Transverse colon (tissue), 4 donors: ENCODE data around the gene OR4D10. TPM values are rescaled to one million over a fixed set of nuclear protein-coding genes. Genes with fewer than 3 reads are reported as not detected.
A peak's percentile ranks its signal among the peaks of the same experiment; 100 is the strongest.
"Not testable (repeated sequence)": the region's sequence is repeated elsewhere in the genome, so short reads cannot be mapped to it uniquely, and the experiment has no call there.

ENCODE experiments used
- DNase-seq: peaks from one replicate; pipeline ENCODE4 v3.0.0-alpha.2; 2019
- H3K27ac ChIP-seq, 4 donors: fragments of 200-600 bp; sonication (generic); 2 replicates each; pipeline ENCODE4 v1.5.1; 2016 to 2018; ENCODE audit warnings: inconsistent platforms in 4 of 4
- H3K27me3 ChIP-seq: fragments of 200-600 bp; sonication (generic); 2 replicates; pipeline ENCODE4 v1.5.1; 2017; ENCODE audit warnings: inconsistent platforms
- H3K36me3 ChIP-seq, 4 donors: fragments of 200-600 bp; sonication (generic); 2 replicates each; pipeline ENCODE4 v1.5.1; 2017 to 2019; ENCODE audit warnings: inconsistent platforms in 4 of 4
- H3K4me1 ChIP-seq, 4 donors: fragments of 200-600 bp; sonication (generic); 2 replicates each; pipeline ENCODE4 v1.5.1; 2017 to 2020; ENCODE audit warnings: inconsistent platforms in 4 of 4
- H3K4me3 ChIP-seq, 4 donors: fragments of 200-600 bp; sonication (generic); 1 replicate in 1 of 4; 2 replicates in 3 of 4; pipeline versions ENCODE4 v1.5.1 to v1.6.1; 2017 to 2019; ENCODE audit warnings: inconsistent platforms in 4 of 4
- H3K9me3 ChIP-seq, 2 donors: fragments of 200-600 bp; sonication (generic); 2 replicates each; pipeline ENCODE4 v1.5.1; 2017 to 2019; ENCODE audit warnings: inconsistent platforms in 2 of 2
- EP300 ChIP-seq: sonication (generic); formaldehyde crosslinking; IDR thresholded peaks from one replicate; pipeline ENCODE4 v1.6.1; 2017; ENCODE audit warnings: antibody characterized with exemption, low read depth
- POLR2A ChIP-seq: fragments of 450-650 bp; IDR thresholded peaks from one replicate; pipeline ENCODE4 v1.6.1; 2016; ENCODE audit warnings: antibody characterized with exemption, mild to moderate bottlenecking, moderate library complexity
- POLR2AphosphoS5 ChIP-seq, 3 donors: sonication (generic); formaldehyde crosslinking; IDR thresholded peaks; one replicate each; pipeline ENCODE4 v1.6.1; 2016; ENCODE audit warnings: antibody characterized with exemption in 3 of 3
- WGBS, 2 donors: methylation state at CpG; one replicate each; pipeline ENCODE4 v1.1.5; 2018; ENCODE audit warnings: low coverage in 1 of 2; 5-methylcytosine and 5-hydroxymethylcytosine counted together
- in situ Hi-C, 4 donors: fragments of 200-750 bp; cut with MboI; loops; one replicate each; pipeline versions ENCODE4 v1.15.0 to v1.15.1; 2017; ENCODE audit warnings: low sequenced_read_pairs in 3 of 4, low pct_ligation_motif_present in 1 of 4, low pct_unique_long_range_greater_than_20kb in 1 of 4
- intact Hi-C: fragments of 100-400 bp; cut with DNase I; formaldehyde crosslinking; loops from one replicate; pipeline ENCODE4 v1.15.1; 2023; ENCODE audit warnings: low total_unique reads
- total RNA-seq, 4 donors: library from RNA; depleted of rRNA; stranded (reverse); fragments of >200 nt; gene quantifications; one replicate each; pipeline ENCODE4 v1.1.0, GENCODE V29; 2016
- TF ChIP-seq, protein P1 (sequence below), 5 experiments: fragments of 200-600 bp in 3 of 5; fragments of 450-650 bp in 2 of 5; sonication (generic) in 3 of 5; IDR thresholded peaks; 1 replicate in 2 of 5; 2 replicates in 3 of 5; pipeline ENCODE4 v1.5.1; 2016 to 2017; ENCODE audit warnings: antibody characterized with exemption in 5 of 5, inconsistent platforms in 3 of 5, mild to moderate bottlenecking in 2 of 5, moderate library complexity in 1 of 5

Gene OR4D10
- total RNA-seq, 4 donors from 2014 or later: not detected

DNA sequence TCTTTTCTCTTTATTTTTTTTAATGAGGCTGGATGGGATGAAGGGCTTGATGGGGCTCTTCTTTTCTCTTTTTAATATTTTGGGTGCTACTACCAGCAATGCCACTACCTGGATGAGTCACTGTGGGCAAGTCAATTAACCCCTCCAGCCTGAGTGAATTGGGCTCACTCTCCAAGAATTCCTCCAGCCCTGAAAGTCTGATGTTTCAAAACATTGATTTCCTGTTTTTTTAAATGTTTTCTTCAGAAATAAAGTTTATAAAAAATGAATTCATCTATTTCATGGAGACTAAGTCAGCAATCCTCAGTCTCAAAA, 46.1 kb upstream of the OR4D10 start:
- Histone ChIP-seq H3K4me3 (no peak overlapping the region), H3K9me3 (no peaks in the 10 kb centered on the region), H3K36me3 (no peaks in the 10 kb centered on the region), H3K27ac (no peak overlapping the region), H3K4me1 (no peaks in the 10 kb centered on the region), H3K27me3 (peaks cover 7% of the 10 kb centered on the region)
- intact Hi-C loops: no loop called here
- in situ Hi-C loops: loop anchor here in 1 of 4 donors (25.0 kb wide), 1 partner anchor 265 kb away; the partner anchor contains the start of gene DTX4
- no peak for TF ChIP-seq EP300
- no peak for TF ChIP-seq POLR2AphosphoS5 (IDR thresholded peaks at IDR 0.05)
- TF ChIP-seq, protein P1, sequence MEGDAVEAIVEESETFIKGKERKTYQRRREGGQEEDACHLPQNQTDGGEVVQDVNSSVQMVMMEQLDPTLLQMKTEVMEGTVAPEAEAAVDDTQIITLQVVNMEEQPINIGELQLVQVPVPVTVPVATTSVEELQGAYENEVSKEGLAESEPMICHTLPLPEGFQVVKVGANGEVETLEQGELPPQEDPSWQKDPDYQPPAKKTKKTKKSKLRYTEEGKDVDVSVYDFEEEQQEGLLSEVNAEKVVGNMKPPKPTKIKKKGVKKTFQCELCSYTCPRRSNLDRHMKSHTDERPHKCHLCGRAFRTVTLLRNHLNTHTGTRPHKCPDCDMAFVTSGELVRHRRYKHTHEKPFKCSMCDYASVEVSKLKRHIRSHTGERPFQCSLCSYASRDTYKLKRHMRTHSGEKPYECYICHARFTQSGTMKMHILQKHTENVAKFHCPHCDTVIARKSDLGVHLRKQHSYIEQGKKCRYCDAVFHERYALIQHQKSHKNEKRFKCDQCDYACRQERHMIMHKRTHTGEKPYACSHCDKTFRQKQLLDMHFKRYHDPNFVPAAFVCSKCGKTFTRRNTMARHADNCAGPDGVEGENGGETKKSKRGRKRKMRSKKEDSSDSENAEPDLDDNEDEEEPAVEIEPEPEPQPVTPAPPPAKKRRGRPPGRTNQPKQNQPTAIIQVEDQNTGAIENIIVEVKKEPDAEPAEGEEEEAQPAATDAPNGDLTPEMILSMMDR (IDR thresholded peaks at IDR 0.05): no peak
- no peak for TF ChIP-seq POLR2A
- no peak for DNase-seq

DNA sequence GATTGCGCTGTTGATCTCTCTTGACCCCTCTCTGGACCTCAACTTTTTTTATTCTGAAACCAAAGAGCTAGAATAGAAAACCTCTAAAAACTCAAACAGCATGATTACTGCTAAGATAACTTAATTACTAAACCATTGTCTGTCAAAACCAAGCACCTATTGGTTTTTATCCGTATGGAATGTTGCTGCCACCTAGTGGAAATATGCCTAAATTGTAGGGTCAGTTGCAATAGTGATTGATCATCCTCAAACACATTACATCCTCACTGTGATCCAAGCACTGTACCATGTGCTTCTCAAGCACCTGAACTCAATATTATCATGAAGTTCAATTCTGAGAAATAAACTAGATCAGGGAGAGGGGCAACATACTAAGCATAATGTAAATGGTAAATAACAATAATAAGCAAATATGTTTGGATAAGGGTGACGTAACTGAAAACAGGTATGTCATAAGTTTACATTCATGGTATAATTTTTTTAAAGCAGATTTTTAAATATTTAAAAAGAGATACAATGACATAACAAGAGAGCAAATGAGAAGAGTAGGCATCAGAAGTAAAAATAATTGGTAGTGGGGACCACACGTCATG, 43.1 kb upstream of the OR4D10 start:
- no peak for DNase-seq
- Histone ChIP-seq H3K9me3 (no peaks in the 10 kb centered on the region), H3K4me1 (no peaks in the 10 kb centered on the region), H3K27ac (no peak overlapping the region), H3K36me3 (no peaks in the 10 kb centered on the region), H3K4me3 (no peak overlapping the region), H3K27me3 (peaks cover 7% of the 10 kb centered on the region)
- 62 to 69% methylated on average over 4 of the region's 4 CpGs for WGBS, 2 donors
- in situ Hi-C loops (loop anchor here in 2 of 4 donors (10.0 to 25.0 kb wide), 2 partner anchors 265 to 268 kb away; partner anchors contain the start of gene DTX4 (in 1 of the 2)), intact Hi-C loops (no loop called here)
- TF ChIP-seq EP300: no peak
- TF ChIP-seq POLR2AphosphoS5 (IDR thresholded peaks at IDR 0.05): no peak
- TF ChIP-seq, protein P1 (IDR thresholded peaks at IDR 0.05): peak; percentile 59 to 71 (median 65)
- no peak for TF ChIP-seq POLR2A

DNA sequence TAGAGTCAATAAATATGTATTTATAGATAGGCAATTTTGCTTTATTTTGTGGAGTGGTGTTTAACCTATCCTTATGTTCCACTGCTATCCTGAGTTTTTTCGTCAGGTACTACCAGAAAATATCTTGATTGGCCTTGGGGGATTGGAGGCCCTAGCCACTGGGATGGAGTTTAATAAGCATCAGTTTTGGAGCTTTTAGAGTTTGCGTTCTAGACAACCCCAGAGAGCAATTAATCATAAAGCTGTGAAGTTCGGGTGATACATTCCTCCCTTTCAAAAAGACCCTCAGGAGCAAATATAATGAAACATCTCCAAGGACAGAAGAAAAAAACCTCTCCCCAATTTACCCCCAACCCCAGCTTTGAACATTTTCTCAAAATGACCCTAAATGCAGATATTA, 36.9 kb upstream of the OR4D10 start, which contains the start of gene OR5A1:
OR5A1 (plus strand) TSS at position 301 of the 400 bp plus-strand sequence. CDS start 6,700 bp downstream, outside the sequence.
- H3K4me3 ChIP-seq: no peak within 1 kb of the TSS
- intact Hi-C loops: no loop called here
- H3K9me3 ChIP-seq: no peaks in the 10 kb centered on the region
- no peaks in the 10 kb centered on the region for H3K36me3 ChIP-seq
- H3K27me3 ChIP-seq: peaks cover 5% of the 10 kb centered on the region
- no peak within 1 kb of the TSS for H3K27ac ChIP-seq
- in situ Hi-C loops: loop anchor here in 2 of 4 donors (10.0 to 25.0 kb wide), 2 partner anchors 271 to 274 kb away; partner anchors contain the start of gene DTX4 (in 1 of the 2)
- DNase-seq: no peak
- H3K4me1 ChIP-seq: no peaks in the 10 kb centered on the region
- TF ChIP-seq EP300 (no peak), POLR2AphosphoS5 (IDR thresholded peaks at IDR 0.05) (no peak), POLR2A (no peak)
- TF ChIP-seq, protein P1 (IDR thresholded peaks at IDR 0.05): no peak
- 40 to 75% methylated on average over 1 to 3 of the region's 3 CpGs for WGBS, 2 donors

DNA sequence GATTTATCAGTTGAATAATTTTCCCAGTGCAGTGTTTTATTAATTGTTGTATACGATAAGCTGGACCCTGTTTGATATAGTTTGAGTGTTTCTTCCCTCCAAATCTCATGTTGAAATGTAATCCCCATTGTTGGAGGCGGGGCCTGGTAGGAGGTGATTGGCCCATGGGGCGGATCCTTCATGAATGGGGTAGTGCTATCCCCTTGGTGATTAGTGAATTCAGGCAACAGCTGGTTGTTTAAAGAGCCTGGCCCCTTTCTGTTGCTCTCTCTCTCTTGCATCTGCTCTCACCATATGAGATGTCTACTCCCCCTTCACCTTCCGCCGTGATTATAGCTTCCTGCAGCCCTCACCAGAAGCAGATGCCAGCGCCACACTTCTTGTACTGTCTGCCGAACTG, 35.3 kb upstream of the OR4D10 start:
- in situ Hi-C loops (loop anchor here in 2 of 4 donors (10.0 to 25.0 kb wide), 2 partner anchors 273 to 275 kb away; partner anchors contain the start of gene DTX4 (in 1 of the 2)), intact Hi-C loops (no loop called here)

DNA sequence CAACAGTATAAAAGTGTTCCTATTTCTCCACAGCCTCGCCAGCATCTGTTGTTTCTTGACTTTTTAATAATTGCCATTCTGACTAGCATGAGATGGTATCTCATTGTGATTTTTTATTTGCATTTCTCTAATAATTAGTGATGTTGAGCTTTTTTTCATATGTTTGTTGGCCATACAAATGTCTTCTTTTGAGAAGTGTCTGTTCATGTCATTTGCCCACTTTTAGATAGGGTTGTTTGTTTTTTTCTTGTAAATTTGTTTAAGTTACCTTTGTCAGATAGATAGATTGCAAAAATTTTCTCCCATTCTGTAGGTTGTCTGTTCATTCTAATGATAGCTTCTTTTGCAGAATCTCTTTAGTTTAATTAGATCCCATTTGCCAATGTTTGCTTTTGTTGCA, 27.5 kb upstream of the OR4D10 start:
- H3K4me3 ChIP-seq, H3K9me3 ChIP-seq, H3K27me3 ChIP-seq, H3K36me3 ChIP-seq, H3K27ac ChIP-seq, intact Hi-C loops, H3K4me1 ChIP-seq, DNase-seq: not testable (repeated sequence)
- 91 to 100% methylated on average over 1 of the region's 1 CpG for WGBS, 2 donors
- in situ Hi-C loops: loop anchor here in 2 of 4 donors (10.0 to 25.0 kb wide), 2 partner anchors 59 to 283 kb away; partner anchors contain the start of genes DTX4 (in 1 of the 2) and OR4D11 (in 1 of the 2)

More for the DNA sequence above, 35.3 kb upstream of the OR4D10 start:
- Histone ChIP-seq H3K4me3 (no peak overlapping the region), H3K9me3 (no peaks in the 10 kb centered on the region), H3K4me1 (no peaks in the 10 kb centered on the region), H3K36me3 (no peaks in the 10 kb centered on the region), H3K27ac (no peak overlapping the region), H3K27me3 (no peaks in the 10 kb centered on the region)
- TF ChIP-seq, protein P1 (IDR thresholded peaks at IDR 0.05): no peak
- TF ChIP-seq POLR2AphosphoS5 (IDR thresholded peaks at IDR 0.05) (no peak), POLR2A (no peak), EP300 (no peak)
- no peak for DNase-seq
- WGBS, 2 donors: 75 to 78% methylated on average over 6 to 7 of the region's 7 CpGs
